Stimulated activated CD4-positive, alpha-beta T cell treated with anti-CD3 and anti-CD28 coated beads, TNF-alpha, amount 100 ng/mL, for 4 hours (primary cell): Measurements from ENCODE around the gene TRIM41.
"Not testable (repeated sequence)": the region's sequence is repeated elsewhere in the genome, so short reads cannot be mapped to it uniquely, and the experiment has no call there.

Experiments
- DNase-seq, 3 experiments: peaks; one replicate each; pipeline ENCODE4 v3.0.0-alpha.2; 2020; ENCODE audit warnings: low read depth in 3 of 3

Gene TRIM41

DNA sequence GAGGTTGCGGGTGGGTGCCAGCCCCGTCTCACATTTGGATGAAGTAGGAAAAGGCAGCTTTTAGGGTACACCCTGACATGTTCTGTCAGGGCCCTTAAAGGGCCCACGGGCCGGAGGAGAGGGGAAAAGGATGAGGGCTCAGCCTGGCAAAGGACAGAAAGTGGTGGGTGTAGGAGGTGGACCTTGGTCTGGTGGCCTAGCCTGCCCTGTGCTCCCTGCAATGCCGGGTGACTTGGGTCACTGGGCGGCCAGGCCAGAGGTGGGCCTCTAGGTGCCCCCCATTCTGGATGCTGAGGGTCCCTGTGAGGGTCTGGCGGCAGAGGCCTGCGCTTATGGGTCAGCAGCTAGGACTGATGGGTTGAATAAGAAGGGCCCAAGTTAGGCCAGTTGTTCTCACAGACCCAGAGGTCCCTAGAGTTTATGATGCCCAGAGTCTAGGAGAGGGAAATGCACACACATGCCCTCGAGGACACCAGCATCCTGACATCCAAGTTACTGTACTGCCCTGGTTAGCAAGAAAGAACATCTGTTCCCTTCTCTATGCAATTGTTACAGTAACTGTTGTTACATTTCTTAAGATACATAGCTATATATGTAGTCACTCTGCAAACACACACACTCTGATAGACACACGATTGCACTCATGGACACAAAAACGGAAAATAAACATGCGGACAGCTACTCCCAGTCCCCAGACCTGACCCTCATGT is 30.6 kb upstream of the TRIM41 start:
- DNase-seq: no peak

DNA sequence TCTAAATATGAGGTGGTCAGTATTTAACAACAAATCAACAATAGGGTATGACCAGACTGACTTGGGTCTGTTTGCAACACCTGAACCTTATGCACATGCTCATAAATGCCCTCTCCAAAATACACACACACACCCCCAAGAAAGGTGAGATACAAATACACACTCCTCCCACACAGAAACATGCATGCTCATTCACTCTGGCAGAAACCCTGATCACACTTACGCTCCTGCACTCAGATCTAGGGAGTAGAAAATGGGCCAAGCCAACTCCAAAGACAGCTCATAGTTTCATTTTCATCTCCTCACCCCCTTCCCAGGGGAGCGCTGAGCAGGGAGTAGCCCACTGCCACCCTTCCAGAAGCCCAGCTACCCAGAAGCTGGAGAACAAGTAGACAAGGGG is 29.4 kb upstream of the TRIM41 start:
- no peak for DNase-seq

DNA sequence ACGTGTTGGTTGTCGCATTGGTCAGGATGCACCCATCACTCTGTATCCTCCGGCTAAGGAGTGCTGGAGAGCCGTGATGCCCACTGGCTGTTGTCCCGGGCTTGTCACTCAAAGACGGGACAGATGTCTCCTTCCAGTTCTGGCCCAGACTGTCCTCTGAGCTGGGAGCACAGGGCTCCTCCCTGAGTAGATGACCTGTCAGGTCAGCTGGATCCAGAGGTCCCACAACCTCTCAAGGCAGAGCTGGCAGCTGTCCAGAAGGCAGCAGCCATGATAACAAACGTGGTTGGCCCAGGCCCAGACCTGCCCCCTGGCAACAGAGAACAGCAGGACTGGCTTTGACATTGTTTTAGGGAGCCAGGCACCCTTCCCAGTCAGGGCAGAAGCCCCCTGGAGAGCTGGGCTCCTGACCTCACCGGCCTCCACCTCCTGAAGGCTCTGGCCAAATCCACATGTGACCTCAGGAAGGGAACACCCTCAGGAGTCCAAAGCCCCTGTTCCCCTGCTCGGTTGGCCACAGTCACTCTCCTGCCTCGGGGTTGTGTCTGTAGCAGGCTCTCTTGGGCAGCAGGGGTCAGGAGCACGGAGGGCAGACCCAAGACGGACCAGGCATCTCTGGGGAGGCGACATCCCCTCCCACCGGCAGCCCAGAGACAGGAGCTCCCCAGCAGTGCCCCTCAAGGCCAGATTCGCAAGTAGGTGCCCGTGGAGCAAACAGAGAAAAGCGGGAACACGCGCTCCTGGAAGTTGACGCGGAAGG is 28.4 kb upstream of the TRIM41 start:
- no peak for DNase-seq

DNA sequence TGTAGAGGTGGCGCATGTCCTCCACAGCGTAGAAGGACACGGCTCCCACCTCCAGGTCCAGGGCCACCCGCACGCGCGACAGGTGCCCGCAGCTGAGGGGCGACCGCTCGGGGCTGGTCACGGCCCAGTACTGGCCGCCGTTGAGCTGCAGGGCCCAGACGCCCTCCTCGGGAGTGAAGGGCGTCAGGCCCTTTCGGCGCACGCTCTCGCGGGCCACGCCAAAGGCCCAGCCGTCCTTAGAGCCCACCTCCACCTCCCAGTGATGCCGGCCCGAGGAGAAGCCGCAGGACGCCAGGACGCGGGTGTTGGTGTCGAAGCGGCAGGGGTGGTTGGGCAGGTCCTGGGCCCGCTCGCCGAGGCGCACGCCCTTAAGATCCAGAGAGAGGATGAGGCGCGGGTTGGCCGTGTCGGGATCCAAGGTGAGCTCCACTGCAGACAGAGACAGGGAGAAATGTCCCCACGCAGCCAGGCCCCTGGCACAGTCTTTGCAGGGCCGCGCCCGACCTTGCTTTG is 27.8 kb upstream of the TRIM41 start:
- DNase-seq: no peak

DNA sequence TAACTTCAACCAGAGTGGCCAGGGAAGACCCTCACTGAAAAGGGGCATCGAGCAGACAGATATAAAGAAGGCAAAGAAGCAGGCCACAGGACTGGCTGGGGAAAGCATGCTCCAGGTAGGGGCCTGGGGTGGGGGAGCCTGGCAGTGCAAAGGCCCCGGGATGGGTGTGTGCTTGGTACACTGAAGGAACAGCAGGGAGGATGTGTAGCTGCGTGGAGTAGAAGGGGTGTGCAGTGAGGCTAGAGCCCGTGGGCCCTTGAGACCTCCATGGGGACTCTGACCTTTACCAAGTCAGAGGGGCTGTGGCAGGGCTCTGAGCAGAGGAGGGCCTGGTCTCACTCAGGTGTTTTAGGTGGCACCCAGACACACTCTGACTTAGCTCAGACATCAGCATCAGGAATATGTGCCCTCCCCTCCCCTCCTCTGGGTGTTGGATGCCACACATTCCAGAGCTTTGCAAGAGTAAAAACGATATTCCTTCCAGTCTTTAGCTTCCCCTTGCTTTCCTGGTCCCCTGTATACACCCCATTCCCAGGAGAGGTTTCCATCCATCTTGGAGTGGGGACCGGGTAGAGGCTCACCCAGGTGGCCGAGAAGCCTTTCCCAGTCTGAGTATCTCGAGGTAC is 25.6 kb upstream of the TRIM41 start:
- no peak for DNase-seq

DNA sequence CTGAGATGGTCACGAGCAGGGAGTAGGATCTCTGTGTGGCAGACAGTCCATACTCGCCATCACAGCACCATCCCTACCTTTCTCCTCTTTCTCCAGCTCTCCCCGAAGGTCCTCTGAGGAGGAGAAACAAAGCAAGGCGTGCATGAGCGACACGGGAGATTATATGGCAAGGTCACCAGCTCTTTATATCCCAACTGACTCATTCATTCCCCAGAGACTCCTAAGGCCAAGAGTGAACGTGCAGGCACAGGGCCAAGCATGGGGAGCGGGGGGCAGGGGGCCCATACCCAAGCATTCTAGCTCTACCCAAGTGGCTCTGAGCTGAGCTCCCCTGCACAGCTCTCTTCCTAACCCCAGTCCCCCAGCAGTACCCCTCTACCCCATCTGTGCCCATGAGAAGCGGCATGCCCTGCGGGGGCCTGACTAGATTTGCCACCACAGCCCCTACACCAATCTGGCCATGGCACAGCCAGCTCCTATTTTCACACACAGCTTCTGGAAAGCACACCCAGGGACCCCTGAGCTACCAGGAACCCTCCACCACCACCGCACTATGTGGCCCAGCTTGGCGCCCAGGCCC is 24.9 kb upstream of the TRIM41 start:
- no peak for DNase-seq

DNA sequence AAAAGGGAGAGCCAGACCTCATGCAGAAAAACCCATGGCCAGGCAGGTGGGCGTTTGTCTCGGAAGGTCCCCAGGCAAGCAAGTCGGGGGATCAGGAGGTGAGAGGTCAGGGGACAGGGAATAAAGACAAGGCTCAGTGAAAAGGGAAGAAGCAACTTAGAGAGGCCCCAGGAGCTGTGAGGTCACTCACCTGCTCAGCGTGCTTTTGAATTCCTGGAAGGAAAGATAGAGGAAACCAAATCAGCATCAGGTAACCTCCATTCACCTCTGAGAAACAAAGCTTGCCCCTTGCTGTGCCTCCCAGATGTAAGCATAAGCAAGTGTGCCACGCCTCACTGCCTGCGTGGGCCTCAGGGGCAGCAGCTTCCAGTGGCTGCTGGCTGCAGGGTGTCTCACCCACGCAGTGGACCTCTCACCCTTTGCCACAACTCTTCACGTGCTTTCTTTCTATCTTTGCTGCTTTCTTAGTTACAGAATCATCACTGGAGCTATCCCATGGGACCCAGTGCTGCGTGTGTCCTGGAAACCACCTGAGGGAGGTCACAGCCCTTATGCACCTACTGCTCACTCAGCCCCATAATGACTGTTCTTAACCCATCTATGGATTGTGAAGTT is 24.1 kb upstream of the TRIM41 start:
- DNase-seq: no peak

DNA sequence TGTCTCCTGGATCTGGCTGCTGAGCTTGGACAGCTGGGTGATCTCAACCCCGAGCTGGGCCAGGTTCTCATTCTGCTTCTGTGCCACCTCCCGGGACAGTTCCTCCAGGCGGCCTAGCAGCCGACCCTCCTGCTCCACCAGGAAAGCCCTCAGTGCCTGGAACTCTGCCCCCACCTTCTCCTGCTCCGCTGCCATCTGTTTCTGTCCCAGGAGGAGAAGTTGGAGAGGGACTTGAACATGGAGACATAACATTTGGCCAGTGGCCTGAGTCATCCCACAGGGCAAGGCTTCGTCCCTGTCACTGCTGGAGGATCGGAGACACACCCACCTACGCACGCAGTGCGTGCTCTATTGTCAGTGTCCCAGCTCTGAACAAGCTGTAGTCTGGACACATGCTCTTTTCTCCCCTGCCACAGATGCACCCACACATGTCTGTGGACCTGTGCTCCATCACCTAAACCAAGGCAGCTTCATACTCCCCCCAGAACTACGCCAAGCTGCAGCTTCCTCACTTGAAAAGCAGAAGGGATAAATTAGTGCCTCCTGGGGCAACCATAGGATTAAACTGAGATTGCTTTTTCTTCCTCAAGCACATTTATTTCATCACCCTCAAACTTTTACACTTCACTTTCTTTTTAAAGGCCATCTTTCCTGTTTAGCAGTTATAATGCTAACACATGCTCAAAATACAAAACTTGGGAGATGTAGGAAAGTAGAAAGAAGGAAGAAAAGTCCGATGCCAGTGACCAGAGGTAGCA is 23.0 kb upstream of the TRIM41 start:
- no peak for DNase-seq

DNA sequence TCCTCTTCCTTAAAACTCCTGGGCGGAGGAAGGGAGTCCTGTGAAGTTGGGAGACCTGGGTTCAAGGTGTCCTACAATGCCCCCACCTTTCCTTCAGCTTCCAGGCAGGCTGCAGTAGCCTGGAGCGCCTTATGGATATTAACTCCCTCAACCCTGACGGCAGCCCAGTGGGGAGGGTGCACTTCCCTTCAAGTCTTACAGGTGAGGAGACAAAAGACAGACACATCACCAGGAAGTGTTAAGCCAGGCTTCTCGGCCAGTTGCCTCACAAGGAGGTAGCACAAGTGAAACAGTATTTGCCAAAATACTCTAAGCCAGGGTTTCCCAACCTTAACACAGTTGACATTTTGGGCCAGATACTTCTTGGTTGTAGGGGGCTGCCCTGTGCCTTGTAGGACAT is 22.3 kb upstream of the TRIM41 start:
- DNase-seq: no peak

DNA sequence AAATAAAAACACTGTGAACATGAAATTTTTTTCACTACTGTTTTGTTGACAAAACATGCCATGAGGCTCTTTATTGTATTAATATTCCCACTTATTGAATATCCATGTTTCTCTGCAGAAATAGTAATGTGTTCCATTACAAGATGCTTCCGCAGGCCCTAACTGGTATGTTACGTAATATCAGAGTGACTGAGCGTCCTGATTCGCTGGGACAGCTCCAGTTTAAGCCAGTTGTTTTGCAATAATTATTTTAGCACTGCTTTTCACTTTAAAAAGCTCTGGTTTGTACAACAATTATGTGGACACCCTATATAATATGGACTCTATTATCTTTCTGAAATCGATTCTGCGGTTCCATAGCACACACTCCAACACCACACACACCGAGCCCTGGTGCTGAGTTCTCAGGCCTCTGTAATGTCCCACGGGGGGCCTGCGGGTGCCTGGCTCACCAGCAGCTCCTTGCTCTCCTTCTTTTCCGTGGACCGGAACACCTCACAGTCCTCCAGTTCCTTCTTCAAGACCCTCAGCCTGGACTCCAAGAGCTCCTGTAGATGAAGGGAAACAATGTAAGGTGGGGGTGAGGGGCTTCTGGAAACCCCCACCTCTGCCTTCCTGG is 19.9 kb upstream of the TRIM41 start:
- DNase-seq: no peak

DNA sequence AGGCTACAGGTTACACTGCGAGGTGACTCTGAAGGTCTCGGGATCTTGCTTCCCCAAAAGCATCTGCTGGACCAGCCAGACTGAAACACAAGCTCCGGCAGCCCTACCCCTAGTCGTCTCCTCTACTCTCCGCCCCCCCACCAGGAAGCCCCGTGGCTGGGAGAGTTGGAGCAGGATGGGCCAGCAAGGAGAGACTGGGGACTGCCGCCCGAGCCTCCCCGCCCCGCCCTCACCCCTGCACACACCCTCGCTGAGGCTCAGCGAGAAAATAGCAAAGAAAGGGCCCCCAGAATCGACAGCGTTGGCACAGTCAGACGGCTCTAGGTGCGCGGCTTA is 19.3 kb upstream of the TRIM41 start:
- no peak for DNase-seq

DNA sequence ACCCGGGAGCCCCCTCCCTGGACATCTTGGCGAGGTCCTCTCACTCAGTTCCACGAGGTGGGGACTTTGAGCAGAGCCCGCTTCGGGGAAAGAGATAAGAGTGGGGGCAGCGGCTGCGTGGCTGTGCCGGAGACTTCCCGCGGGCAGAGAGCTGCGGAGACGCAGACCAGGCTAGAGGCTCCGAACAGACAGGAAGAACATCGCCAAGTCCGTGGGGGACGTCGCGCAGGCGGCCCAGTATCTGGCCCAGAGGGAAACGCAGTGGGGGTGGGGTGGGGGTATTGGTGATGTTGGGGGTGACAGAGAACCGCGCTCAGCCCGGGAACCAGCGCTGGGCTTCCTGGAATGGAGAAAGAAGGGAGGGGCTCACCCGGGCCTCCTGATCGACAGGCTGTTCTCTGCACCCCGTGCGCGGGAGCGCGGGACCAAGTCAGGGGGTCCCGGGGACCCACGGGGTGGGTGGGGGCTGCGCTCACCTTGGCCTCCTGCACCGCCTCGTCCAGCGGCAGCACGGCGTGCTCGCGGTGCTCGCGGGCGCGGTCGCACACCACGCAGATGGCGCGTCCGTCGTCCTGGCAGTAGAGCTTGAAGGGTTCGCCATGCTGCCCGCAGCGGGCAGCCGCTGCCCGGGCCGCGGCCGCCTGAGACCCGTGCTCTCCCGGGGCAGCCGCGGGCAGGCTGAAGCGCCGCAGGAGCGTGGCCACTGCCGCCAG is 18.8 kb upstream of the TRIM41 start:
- no peak for DNase-seq

DNA sequence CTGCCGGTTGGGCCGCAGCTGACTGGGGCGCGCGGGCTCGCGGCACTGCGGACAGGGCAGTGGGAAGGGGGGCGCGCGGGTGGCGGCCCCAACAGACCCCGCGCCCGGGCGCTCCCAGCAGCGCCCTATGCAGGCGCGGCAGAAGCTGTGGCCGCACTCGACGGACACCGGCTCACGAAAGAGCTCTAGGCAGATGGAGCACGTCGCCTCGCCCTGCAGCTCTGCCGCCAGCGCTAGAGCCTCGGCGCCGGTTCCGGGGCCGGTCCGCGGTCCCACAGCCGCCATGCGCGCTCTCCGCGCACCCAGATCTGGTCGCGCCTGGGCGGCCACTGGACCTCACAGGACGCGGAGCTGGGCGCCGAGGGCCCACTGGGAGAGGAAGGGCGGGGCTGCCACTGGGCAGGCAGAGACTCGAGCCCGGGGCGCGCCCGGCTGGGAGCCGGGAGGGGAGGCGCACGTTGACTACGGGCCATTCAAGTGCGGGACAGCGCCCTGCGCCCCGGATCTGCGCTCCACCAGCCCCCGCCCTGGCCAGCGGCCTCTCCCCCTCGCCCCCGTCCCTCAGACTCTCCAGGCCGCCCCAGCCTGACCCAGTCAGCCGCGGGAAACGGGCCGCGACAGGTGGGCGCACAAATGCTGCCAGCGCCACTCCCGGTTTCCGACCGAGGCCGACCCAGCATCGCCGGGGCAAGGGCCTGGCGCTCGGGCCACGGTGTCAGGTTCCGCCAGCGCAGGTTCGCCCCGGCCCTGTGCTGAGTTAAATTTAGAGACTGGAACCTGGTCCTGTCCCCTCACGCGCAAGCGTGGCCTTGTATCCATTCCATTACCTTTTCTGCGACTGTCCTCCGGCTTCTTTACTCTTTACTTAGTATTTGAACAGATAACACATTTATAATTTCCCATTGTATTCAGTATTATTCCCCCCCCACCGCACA is 18.0 kb upstream of the TRIM41 start, which contains the start of gene TRIM7:
TSS of gene TRIM7 (minus strand) at position 371 of the 935 bp plus-strand sequence. CDS start at position 285, 86 bp downstream.
- DNase-seq: peak in 1 of 3 experiments; percentile 20

DNA sequence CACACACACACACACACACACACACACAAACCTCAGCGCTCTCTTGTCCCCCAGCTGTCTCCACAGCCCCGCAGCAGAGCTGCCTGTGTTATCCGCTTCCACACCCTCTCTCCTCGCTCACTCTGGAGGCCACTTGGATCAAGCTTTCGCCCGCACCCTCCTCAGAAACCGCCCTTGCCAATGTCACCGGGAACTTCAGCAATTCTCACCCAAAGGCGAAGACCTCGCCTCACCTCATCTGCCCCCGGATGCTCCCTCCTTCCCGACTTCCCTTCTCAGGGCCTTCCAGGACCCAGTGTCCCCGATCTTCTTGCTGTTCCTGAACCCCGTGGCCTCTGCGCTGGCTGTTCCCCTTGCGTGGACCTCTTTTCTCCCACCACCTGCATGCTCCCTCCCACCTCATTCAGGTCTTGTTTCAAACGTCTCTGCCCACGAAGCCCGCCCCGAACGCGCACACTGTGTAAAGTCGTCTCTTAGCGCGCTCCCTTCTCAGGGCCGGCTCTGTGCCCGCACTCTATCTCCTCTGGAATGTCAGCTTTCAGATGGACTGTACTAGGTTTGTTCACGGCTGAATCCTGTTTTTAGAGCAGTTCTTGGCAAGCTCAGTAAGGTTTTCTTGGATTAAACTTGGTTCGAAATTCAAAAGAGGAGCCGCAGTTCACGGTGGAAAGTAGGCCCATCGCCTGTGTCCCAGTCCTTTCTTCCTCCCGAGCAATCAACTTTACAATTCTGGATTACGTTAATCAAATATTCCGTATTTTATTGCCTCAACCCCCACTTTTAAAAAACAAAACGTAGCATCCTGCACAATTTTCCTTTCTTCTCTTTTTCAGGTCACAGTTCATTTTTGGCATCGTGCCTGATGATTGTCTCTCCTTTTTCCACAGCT is 17.1 kb upstream of the TRIM41 start:
- peak in 1 of 3 experiments; percentile 17 for DNase-seq

DNA sequence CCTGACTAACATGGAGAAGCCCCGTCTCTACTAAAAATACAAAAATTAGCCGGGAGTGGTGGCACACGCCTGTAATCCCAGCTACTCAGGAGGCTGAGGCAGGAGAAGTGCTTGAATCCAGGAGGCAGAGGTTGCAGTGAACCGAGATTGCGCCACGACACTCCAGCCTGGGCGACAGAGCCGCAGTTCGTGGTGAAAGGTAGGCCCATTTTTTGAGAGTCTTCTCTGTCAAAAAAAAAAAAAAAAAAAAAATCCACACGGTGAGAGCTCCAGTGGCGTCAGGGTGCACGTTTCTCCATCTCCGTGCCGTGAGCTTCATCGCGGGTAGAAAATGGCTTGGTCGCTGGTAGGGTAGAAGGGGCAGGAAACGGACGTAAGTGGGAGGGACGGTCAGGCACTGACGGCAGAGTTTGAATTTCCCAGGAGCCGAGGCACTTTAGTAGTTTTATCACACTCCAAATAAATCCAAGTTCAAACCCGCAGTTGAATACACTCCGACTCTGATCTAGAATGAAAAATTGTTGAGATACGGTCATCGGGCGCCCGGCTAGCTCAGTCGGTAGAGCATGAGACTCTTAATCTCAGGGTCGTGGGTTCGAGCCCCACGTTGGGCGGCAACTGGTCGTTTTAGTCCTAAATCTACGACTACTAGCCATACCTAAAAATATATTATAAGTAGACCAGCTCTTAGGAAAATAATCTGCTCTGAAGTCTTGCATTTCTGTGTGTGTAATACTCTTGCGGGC is 15.7 kb upstream of the TRIM41 start:
- peak; percentile 74 to 94 (median 78) for DNase-seq

DNA sequence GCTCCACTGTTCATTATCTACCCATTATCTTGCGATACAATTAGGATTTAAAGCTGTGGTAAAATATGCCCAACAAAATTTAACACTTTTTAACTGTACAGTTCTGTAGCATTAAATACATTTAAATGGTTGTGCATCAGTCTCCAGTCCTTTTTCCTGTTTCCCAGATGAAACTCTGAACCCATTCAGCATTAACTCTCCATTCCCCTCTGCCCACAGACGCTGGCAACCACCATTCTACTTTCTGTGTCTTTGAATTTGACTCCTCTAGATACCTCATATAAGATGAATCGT is 15.2 kb upstream of the TRIM41 start:
- DNase-seq: no peak

DNA sequence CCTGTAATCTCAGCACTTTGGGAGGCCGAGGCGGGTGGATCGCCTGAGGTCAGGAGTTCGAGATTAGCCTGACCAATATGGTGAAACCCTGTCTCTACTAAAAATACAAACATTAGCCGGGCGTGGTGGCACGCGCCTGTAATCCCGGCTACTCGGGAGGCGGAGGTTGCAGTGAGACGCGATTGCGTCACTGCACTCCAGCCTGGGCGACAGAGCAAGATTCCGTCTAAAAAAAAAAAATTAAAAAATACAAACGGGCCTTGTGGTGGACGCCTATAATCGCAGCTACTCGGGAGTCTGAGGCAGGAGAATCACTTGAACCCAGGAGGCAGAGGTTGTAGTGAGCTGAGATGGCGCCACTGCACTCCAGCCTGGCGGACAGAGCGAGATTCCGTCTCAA is 14.1 kb upstream of the TRIM41 start:
- not testable (repeated sequence) for DNase-seq
